H1 (cell line): ENCODE measurements around the gene SPDYE4. TPM values are rescaled to one million over a fixed set of nuclear protein-coding genes. Genes with fewer than 3 reads are reported as not detected.

Experiments
- CTCF ChIA-PET: fragments of 300-600 bp; sonication (Branson Sonifier 250); formaldehyde crosslinking; loops from one replicate; lab custom pipeline; 2021; ENCODE audit not compliant: partially characterized antibody; lab: Charles Lee
- POLR2A ChIA-PET: fragments of 300-600 bp; sonication (Branson Sonifier 250); formaldehyde crosslinking; loops from one replicate; lab custom pipeline; 2021; ENCODE audit warnings: inconsistent platforms; ENCODE audit not compliant: partially characterized antibody; lab: Charles Lee
- DNase-seq, 2 experiments: peaks; one replicate each; pipeline versions ENCODE4 v3.0.0 to v3.0.0-alpha.2; 2010 to 2022; ENCODE audit warnings: low spot score in 2 of 2, low read depth in 1 of 2, mixed read lengths in 1 of 2
- FAIRE-seq: peaks from 2 replicates; lab custom pipeline; 2011; peaks lifted over from hg19 to GRCh38; lab: Jason Lieb, UNC
- H2AFZ ChIP-seq: 2 replicates; pipeline ENCODE4 v1.8.1; 2012; ENCODE audit warnings: low read length, inconsistent platforms
- H2AK5ac ChIP-seq: 2 replicates; pipeline ENCODE4 v1.6.1; 2013; ENCODE audit warnings: low read depth, low read length
- H2BK120ac ChIP-seq: replicated peaks from 2 replicates; pipeline ENCODE3; 2013; ENCODE audit warnings: low read depth, low read length, inconsistent platforms
- H2BK12ac ChIP-seq: 2 replicates; pipeline ENCODE4 v1.6.1; 2013; ENCODE audit warnings: low read depth, low read length
- H2BK15ac ChIP-seq: 2 replicates; pipeline ENCODE4 v1.6.1; 2013; ENCODE audit warnings: low read length
- H2BK20ac ChIP-seq: 2 replicates; pipeline ENCODE4 v1.6.1; 2013; ENCODE audit warnings: low read length
- H2BK5ac ChIP-seq: 2 replicates; pipeline ENCODE4 v1.6.1; 2013; ENCODE audit warnings: low read depth, low read length
- H3K14ac ChIP-seq: 2 replicates; pipeline ENCODE4 v1.6.1; 2013; ENCODE audit warnings: inconsistent platforms; ENCODE audit not compliant: insufficient read length
- H3K18ac ChIP-seq: 2 replicates; pipeline ENCODE4 v1.6.1; 2013; ENCODE audit warnings: low read length; ENCODE audit errors: extremely low read depth
- H3K23ac ChIP-seq: 2 replicates; pipeline ENCODE4 v1.6.1; 2013; ENCODE audit warnings: inconsistent platforms; ENCODE audit not compliant: insufficient read length
- H3K23me2 ChIP-seq: 2 replicates; pipeline ENCODE4 v1.6.1; 2013; ENCODE audit warnings: low read depth, low read length
- H3K27ac ChIP-seq: 2 replicates; pipeline ENCODE4 v1.6.1; 2011; ENCODE audit warnings: low read depth, low read length, inconsistent platforms
- H3K27me3 ChIP-seq, 4 experiments: replicated peaks in 1 of 4; 1 replicate in 1 of 4; 2 replicates in 3 of 4; pipeline versions ENCODE4 v1.6.1 to v1.8.1; 2011 to 2013; ENCODE audit warnings: low read length in 3 of 4, mild to moderate bottlenecking in 3 of 4, inconsistent platforms in 2 of 4, mixed read lengths in 2 of 4, moderate library complexity in 1 of 4; ENCODE audit not compliant: control insufficient read depth in 3 of 4, insufficient read depth in 3 of 4; ENCODE audit errors: extremely low read depth in 1 of 4
- H3K36me3 ChIP-seq, 4 experiments: 2 replicates each; pipeline versions ENCODE4 v1.6.1 to v1.8.1; 2011 to 2013; ENCODE audit warnings: mild to moderate bottlenecking in 4 of 4, low read length in 3 of 4, moderate library complexity in 2 of 4, control low read depth in 1 of 4, inconsistent platforms in 1 of 4; ENCODE audit not compliant: insufficient read depth in 4 of 4, control insufficient read depth in 2 of 4
- H3K4ac ChIP-seq: replicated peaks from 2 replicates; pipeline ENCODE3; 2013; ENCODE audit warnings: low read length, low read depth, mixed read lengths, inconsistent platforms; ENCODE audit not compliant: insufficient read length
- H3K4me1 ChIP-seq, 4 experiments: replicated peaks in 1 of 4; 1 replicate in 1 of 4; 2 replicates in 3 of 4; pipeline versions ENCODE4 v1.6.1 to v1.8.1; 2011 to 2013; ENCODE audit warnings: low read length in 3 of 4, inconsistent platforms in 2 of 4, mixed read lengths in 1 of 4; ENCODE audit not compliant: insufficient read depth in 4 of 4, control insufficient read depth in 3 of 4
- H3K4me2 ChIP-seq, 2 experiments: 2 replicates each; pipeline versions ENCODE4 v1.6.1 to v1.8.1; 2011 to 2013; ENCODE audit warnings: low read depth in 2 of 2, low read length in 2 of 2, control low read depth in 1 of 2, inconsistent platforms in 1 of 2, mild to moderate bottlenecking in 1 of 2; ENCODE audit not compliant: insufficient read depth in 1 of 2
- H3K4me3 ChIP-seq, 4 experiments: fragments of 200-600, 300-600 bp in 1 of 4; sonication (generic), shearing (Covaris generic), sonication (Bioruptor Twin) in 1 of 4; 2 replicates each; pipeline versions ENCODE4 v1.5.1 to v1.8.1; 2011 to 2016; ENCODE audit warnings: low read length in 4 of 4, low read depth in 3 of 4, control low read depth in 2 of 4, inconsistent platforms in 2 of 4, mild to moderate bottlenecking in 2 of 4, mixed read lengths in 1 of 4, moderate library complexity in 1 of 4; ENCODE audit not compliant: insufficient read depth in 2 of 4; ENCODE audit errors: extremely low read depth in 1 of 4
- H3K56ac ChIP-seq: replicated peaks from 2 replicates; pipeline ENCODE3; 2013; ENCODE audit warnings: low read depth, mild to moderate bottlenecking, mixed read lengths, low read length, inconsistent platforms; ENCODE audit not compliant: insufficient read length
- H3K79me1 ChIP-seq: 2 replicates; pipeline ENCODE4 v1.6.1; 2013; ENCODE audit warnings: low read depth, low read length, control low read depth
- H3K79me2 ChIP-seq, 2 experiments: 2 replicates each; pipeline versions ENCODE4 v1.6.1 to v1.8.1; 2012 to 2013; ENCODE audit warnings: low read length in 2 of 2, mild to moderate bottlenecking in 2 of 2, inconsistent platforms in 1 of 2; ENCODE audit not compliant: insufficient read depth in 2 of 2, control insufficient read depth in 1 of 2
- H3K9ac ChIP-seq, 4 experiments: replicated peaks in 1 of 4; 1 replicate in 1 of 4; 2 replicates in 3 of 4; pipeline versions ENCODE4 v1.6.1 to v1.8.1; 2011 to 2013; ENCODE audit warnings: low read depth in 3 of 4, low read length in 3 of 4, control low read depth in 2 of 4, mild to moderate bottlenecking in 2 of 4, moderate library complexity in 2 of 4, inconsistent platforms in 1 of 4; ENCODE audit errors: extremely low read depth in 1 of 4
- H3K9me3 ChIP-seq, 2 experiments: 2 replicates each; pipeline versions ENCODE4 v1.6.1 to v1.8.1; 2012 to 2013; ENCODE audit warnings: mild to moderate bottlenecking in 2 of 2, moderate library complexity in 2 of 2, control low read depth in 1 of 2, inconsistent platforms in 1 of 2, low read depth in 1 of 2, low read length in 1 of 2, mixed read lengths in 1 of 2; ENCODE audit not compliant: insufficient read depth in 2 of 2
- H4K20me1 ChIP-seq, 2 experiments: replicated peaks in 1 of 2; 2 replicates each; pipeline versions ENCODE3 to v1.8.1; 2011 to 2013; ENCODE audit warnings: inconsistent platforms in 2 of 2, low read length in 2 of 2, mild to moderate bottlenecking in 1 of 2; ENCODE audit not compliant: insufficient read depth in 2 of 2, control insufficient read depth in 1 of 2
- H4K5ac ChIP-seq: 2 replicates; pipeline ENCODE4 v1.6.1; 2013; ENCODE audit warnings: low read length, low read depth, mixed read lengths, inconsistent platforms; ENCODE audit not compliant: insufficient read length
- H4K8ac ChIP-seq: 2 replicates; pipeline ENCODE4 v1.8.0; 2013; ENCODE audit warnings: mild to moderate bottlenecking, moderate library complexity, low read length, inconsistent platforms; ENCODE audit not compliant: insufficient read depth; ENCODE audit errors: extremely low read depth
- H4K91ac ChIP-seq: replicated peaks from 2 replicates; pipeline ENCODE3; 2013; ENCODE audit warnings: low read length, mixed read lengths, inconsistent platforms; ENCODE audit not compliant: insufficient read length
- BACH1 ChIP-seq: IDR thresholded peaks from 2 replicates; pipeline ENCODE4 v1.6.1; 2012; ENCODE audit warnings: low read length, improper control_type of control experiment
- BRCA1 ChIP-seq: IDR thresholded peaks from 2 replicates; pipeline ENCODE4 v1.6.1; 2012; ENCODE audit warnings: low read depth, low read length, improper control_type of control experiment
- CTBP2 ChIP-seq: IDR thresholded peaks from 2 replicates; pipeline ENCODE4 v1.7.0; 2011; ENCODE audit warnings: borderline replicate concordance, mild to moderate bottlenecking, moderate library complexity, mixed read lengths, low read length; ENCODE audit not compliant: insufficient read depth, insufficient read length
- SUZ12 ChIP-seq: fragments of 200-600 bp; sonication (generic); IDR thresholded peaks from 2 replicates; pipeline ENCODE4 v1.6.1; 2012; ENCODE audit warnings: mild to moderate bottlenecking, inconsistent platforms, low read length, moderate library complexity, mixed read lengths
- WGBS, 2 experiments: shearing (Covaris generic) in 1 of 2; methylation state at CpG; one replicate each; pipeline versions ENCODE4 v1.1.6 to v1.1.7; 2013 to 2015; ENCODE audit warnings: low lambda C conversion rate in 2 of 2, mixed read lengths in 2 of 2, inconsistent platforms in 1 of 2, low coverage in 1 of 2, missing lambda C conversion rate in 1 of 2; ENCODE audit not compliant: insufficient replicate concordance in 2 of 2, insufficient coverage in 1 of 2, insufficient read length in 1 of 2; ENCODE audit errors: extremely low coverage in 1 of 2, missing lambda C conversion rate in 1 of 2; 5-methylcytosine and 5-hydroxymethylcytosine counted together
- polyA plus RNA-seq, 7 experiments: library from polyadenylated mRNA; depleted of rRNA in 3 of 7; stranded (reverse) in 5 of 7; unstranded in 2 of 7; fragments of >200 nt in 5 of 7; fragments of 200-250 nt in 2 of 7; gene quantifications; 1 replicate in 5 of 7; 2 replicates in 1 of 7; 4 replicates in 1 of 7; pipeline versions ENCODE4 v1.2.1 to v1.2.3, GENCODE V29; 2011 to 2013; ENCODE audit warnings: missing spikeins in 2 of 7, mixed read lengths in 2 of 7
- total RNA-seq: library from RNA; stranded (reverse); fragmentation: NEBNext Ultra II Directional; extraction: Animal tissue kit (Norgen Biotek cat#: 25700); gene quantifications from 2 replicates; pipeline ENCODE4 v1.2.1, GENCODE V29; 2021

SPDYE4 gene
- total and polyA plus RNA-seq, 2 of the 8 experiments (the other 6 are each of a cell fraction or from before 2014, with no cell fraction given) = not detected

DNA sequence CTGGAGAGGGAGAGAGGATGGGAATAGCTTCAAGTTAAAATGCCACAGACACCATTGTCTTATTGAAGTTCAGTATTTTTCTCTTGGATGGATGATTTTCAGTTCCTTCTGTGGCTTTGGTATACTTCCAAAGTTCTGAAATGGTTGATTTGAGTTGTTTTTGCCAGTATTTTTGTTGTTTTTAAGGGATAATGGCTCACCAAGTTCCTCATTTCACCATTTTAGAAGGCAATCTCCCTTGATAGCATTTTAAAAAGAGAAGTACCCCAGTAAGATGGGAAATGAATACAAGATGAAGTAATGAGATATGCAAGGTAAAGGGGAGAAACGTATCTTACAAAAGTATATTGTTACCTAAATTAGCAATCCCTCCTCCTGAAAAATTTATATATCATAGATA is 18.5 kb upstream of the SPDYE4 start:
- H4K20me1 ChIP-seq = no peaks in the 10 kb centered on the region
- H2BK20ac ChIP-seq = no peak overlapping the region
- H4K91ac ChIP-seq = no peak overlapping the region
- no peak overlapping the region for H4K5ac ChIP-seq
- no peak overlapping the region for H3K4me3 ChIP-seq
- H3K9me3 ChIP-seq = no peaks in the 10 kb centered on the region
- no peak overlapping the region for H2BK15ac ChIP-seq
- WGBS, 2 experiments = 92% methylated on average over 1 of the region's 1 CpG; no CpG with 5 or more reads in 1 of the 2 experiments
- ChIA-PET CTCF (interaction anchor here (1.0 to 1.7 kb wide), 5 partner anchors 9 to 24 kb away, joined by 3 to 10 read pairs (median 5); no protein-coding TSS in a partner anchor), POLR2A (interaction anchor here (0.9 kb wide), 1 partner anchor 9 kb away, joined by 3 read pairs; no protein-coding TSS in a partner anchor)
- no peak overlapping the region for H2BK12ac ChIP-seq
- no peak overlapping the region for H3K9ac ChIP-seq
- FAIRE-seq (no peak), DNase-seq (no peak)
- H3K23me2 ChIP-seq = no peaks in the 10 kb centered on the region
- H3K27me3 ChIP-seq = no peaks in the 10 kb centered on the region
- H3K79me1 ChIP-seq = no peaks in the 10 kb centered on the region
- no peak overlapping the region for H4K8ac ChIP-seq
- no peak overlapping the region for H3K4me2 ChIP-seq
- H3K27ac ChIP-seq = no peak overlapping the region
- H2BK5ac ChIP-seq = no peak overlapping the region
- no peak overlapping the region for H3K23ac ChIP-seq
- no peak overlapping the region for H3K56ac ChIP-seq
- no peak overlapping the region for H3K4ac ChIP-seq
- H2AFZ ChIP-seq = no peak overlapping the region
- TF ChIP-seq SUZ12 (no peak), BRCA1 (no peak), CTBP2 (no peak), BACH1 (no peak)
- H3K18ac ChIP-seq = no peak overlapping the region
- H3K14ac ChIP-seq = no peak overlapping the region
- H2AK5ac ChIP-seq = no peak overlapping the region
- H3K79me2 ChIP-seq = no peaks in the 10 kb centered on the region
- no peaks in the 10 kb centered on the region for H3K4me1 ChIP-seq
- H3K36me3 ChIP-seq = no peaks in the 10 kb centered on the region
- H2BK120ac ChIP-seq = no peak overlapping the region
